Smooth muscle cell of bladder (primary cell): ENCODE results near the gene URAD. TPM values are rescaled to one million over a fixed set of nuclear protein-coding genes. Genes with fewer than 3 reads are reported as not detected.

Source experiments
- total RNA-seq: library from RNA; depleted of rRNA; stranded (reverse); fragments of >200 nt; gene quantifications from 2 replicates; pipeline ENCODE4 v1.2.3, GENCODE V29; 2014

The URAD gene
- total RNA-seq, result not detected in 2 replicates

GRCh38 chr13:27988520-27988919 lies at the start of gene URAD:
Gene URAD (minus strand): TSS chr13:27988693. CDS start chr13:27988637, 56 bp downstream.

DNA sequence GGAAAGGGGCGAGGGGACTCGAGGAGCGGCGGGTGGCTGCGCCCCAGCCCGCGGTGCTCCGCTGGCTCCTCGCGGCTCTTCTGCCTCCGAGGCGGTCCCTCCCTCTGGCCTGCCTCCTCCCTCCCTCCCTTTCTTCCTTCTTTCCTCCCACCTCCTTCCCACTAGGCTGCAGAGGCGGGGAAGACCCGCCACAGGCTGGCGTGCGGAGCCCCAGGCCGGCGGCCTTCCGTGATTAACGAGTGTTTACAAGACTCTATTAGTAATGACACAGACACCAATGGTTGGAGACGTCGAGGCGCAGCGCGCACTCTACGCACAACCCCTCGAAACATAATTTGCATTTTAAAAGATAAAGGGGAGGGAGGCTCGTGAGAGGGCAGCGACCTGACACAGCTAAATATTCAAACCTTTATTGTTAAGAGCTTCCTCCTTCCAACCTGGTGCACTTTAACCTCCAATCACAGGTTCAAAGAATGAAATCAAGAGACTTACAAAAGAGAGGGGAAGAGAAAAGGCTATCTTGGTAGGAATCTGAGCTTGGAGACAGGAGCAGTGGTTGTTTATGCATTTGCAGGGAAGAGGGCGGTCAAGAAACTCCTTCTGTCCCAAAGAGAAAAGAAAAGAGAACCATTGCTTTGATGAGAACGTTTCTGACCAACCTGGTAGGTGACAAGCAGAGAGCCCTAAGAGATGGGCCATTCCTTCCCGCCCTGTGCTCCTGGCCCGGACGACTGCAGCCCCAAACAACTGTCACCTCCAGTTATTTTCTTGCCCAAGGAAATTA lies 19.2 kb downstream of the URAD start, which contains the start of gene CDX2:
CDX2 (minus strand) TSS at position 234 of the 784 bp plus-strand sequence. CDS start 309 bp downstream, outside the sequence.

Other genes starting within 250 kb of the URAD start
- gene GSX1, start 196.2 kb downstream of the URAD start, total RNA-seq, result not detected in 2 replicates
- gene PDX1, start 68.7 kb downstream of the URAD start, total RNA-seq, result not detected in 2 replicates
- gene CDX2, start 19.4 kb downstream of the URAD start, total RNA-seq, result under 0.01 TPM in 1 of 2 replicates, not detected in the other
- gene FLT3, start 111.9 kb upstream of the URAD start, total RNA-seq, result under 0.01 TPM in 1 of 2 replicates, not detected in the other
- gene PAN3, start 149.9 kb upstream of the URAD start, total RNA-seq, result 10.4 and 11.7 TPM in 2 replicates